ACHN (cell line): Measurements from ENCODE around the gene ZNF189.

Experiments used
- DNase-seq: peaks from one replicate; pipeline ENCODE4 v3.0.0-alpha.2; 2015
- in situ Hi-C: cut with HindIII; loops from 2 replicates; pipeline ENCODE4 v1.10.0; 2017; ENCODE audit warnings: low sequenced_read_pairs, low pct_ligation_motif_present, low pct_unique_long_range_greater_than_20kb

ZNF189 gene

DNA sequence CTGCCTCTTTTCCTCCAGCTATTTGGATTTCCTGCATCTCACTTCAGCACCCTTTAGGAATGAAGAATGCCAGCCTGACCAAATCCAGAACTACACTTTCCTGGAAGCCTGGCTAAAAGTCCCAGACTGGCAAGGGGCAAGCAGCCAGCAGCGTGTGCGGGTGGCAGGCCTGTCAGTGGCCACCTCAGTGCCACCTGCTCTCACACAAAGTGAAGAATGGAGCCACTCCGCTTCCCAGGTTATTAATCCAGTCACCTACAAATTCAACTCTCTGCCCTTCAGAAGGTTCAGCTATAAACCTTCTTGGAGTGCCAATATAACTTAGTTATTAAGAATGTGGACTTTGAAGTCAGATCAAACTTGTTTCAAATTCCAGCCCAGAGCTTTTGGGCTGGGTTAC lies 43.7 kb downstream of the ZNF189 start:
- DNase-seq, result no peak
- in situ Hi-C loops, result no loop called here

DNA sequence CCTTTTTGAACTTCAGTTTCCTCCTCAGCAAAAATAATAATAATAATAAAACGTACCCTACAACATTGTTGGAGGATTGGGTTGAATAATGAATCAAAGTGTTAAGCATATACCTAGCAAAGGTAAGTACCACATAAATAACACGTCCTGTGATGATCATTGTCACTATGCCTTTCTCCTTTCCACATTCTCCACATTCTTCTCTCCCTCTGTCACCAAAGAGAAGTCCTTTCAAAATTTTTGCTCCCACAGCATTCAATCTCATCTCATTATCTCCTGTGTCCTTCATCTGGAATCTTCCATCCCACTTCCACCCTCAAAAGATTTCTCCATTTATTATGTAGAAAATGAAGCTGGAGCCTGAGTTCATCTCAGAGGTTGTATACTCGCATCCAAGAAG lies 44.1 kb downstream of the ZNF189 start:
- no peak for DNase-seq
- in situ Hi-C loops, result no loop called here

DNA sequence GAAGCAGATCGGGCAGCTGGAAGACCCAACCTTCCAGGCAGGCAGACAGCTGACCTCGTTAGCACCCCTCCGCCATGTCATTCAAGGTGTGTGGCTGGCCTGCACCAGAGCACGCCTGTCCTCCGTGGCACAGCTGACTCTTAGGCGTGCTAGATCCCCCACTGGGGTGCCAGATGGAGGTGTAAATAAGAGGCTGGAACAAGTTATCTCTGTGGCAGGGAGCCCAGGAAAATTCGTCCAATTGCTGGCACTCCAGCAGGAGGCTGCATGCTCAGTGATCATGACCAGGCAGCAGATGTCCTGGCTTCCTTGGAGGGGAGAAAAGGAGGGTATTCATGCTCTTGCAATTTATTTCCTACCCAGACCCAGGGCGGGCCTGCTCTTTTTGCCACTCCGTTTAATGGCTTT lies 44.7 kb downstream of the ZNF189 start:
- no peak for DNase-seq
- in situ Hi-C loops, result no loop called here

DNA sequence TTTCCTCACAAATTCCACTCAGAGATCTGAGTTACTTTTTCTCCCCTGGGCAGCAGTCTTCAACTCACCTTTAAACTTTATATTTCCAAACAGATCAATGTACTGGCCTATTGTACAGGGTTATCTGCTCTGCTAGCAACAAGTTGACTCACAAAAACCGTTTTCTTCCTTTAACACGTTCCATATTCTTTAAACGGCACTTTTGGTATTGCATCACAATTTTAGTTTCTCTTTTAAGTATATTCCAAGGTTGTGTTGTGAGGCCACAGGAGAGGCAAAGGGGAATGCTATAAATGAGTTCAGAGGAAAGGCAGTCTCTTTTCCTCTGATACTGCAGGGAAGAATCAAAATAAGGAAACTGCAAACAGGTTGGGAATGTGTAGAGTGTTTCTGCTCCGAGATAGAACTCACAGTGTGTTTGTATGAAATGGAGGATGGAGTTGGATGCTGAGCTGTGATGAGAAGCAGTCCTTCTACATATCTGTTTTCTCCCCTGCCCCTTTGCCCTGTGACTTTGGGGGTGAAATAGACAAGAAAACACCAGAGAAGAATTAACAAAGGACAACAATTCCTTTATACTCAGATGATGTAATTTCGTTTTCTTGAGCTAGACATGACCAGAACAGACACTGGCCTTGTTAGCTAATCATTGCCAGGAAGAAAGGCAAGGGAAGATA lies 46.8 kb downstream of the ZNF189 start:
- in situ Hi-C loops, result no loop called here
- DNase-seq, result peak; percentile 29

DNA sequence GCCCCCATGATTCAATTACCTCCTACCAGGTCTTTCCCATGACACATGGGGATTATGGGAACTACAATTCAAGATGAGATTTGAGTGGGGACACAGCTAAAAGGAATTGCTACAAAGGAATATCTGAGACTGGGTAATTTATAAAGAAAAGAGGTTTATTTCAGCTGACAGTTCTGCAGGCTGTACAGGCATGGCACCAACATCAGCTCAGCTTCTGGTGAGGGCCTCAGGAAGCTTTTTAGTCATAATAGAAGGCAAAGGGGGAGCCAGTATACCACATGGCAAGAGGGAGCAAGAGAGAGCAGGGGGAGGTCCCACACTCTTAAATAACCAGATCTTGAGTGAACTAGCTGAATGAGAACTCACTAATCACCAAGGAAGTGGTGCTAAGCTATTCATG lies 48.1 kb downstream of the ZNF189 start:
- no peak for DNase-seq
- in situ Hi-C loops, result no loop called here

DNA sequence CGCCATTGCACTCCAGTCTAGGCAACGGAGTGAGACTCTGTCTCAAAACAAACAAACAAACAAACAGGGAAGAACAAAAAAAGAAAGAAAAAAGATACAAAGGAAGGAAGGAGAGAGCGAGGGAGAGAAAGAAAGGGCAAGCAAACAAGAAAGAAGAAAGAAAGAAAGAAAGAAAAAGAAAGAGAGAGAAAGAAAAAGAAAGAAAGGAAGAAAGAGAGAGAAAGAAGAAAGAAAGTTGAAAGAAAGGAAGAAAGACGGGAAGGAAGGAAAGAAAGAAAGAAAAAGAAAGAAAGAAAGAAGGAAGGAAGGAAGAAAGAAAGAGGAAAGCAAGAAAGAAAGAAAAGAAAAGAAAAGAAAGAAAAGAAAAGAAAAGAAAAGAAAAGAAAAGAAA lies 50.0 kb downstream of the ZNF189 start:
- peak; percentile 17 for DNase-seq
- in situ Hi-C loops, result no loop called here

DNA sequence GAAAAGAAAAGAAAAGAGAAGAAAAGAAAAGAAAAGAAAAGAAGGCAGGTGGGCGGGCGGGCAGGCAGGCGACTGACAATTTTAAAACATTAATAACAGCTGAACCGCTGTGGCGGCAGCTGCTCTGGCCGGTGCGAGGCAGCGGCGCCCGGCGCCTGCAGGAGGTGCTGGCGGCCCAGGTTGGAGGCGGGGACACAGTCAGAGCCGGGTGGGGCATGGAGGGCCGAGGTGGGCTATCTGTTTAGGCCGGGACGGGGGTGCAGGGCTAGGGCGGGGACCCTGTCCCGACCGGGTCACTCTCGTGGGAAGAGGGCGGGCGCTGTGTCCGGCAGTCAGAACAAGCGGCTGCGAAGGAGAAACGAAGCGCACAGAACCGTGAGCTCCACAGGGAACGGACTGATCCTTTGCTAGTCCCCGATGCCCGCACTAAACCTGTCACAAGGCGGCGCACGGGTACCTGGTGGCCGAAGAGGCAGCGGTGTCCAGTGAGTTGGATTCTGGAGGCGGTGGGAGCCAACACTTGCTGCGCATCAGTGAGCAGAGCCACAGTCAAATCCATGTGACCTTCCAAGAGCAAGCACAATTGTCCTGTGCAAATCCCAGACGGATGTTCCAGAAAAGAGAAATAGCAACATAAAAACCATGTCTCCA lies 50.5 kb downstream of the ZNF189 start:
- in situ Hi-C loops, result no loop called here

DNA sequence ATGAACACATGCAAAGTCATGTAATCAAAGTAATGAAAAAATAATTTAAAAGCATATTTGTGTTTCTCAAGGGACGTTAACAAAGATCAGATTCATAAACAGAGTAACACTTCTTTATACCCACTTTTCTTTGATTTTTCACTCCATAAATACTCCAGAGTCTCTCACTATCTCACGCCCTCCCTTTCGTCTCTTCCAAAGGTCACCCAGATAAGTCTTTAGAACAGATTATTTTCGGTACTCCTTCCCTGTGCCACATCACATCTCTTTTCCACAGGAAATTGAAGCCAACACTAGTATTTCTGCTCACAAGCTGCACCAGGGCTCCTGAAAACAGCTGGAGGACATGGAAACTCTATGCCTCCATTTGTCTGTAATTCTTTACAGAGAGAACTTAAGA lies 52.3 kb downstream of the ZNF189 start:
- in situ Hi-C loops, result no loop called here
- DNase-seq, result no peak

More for the DNA sequence above, 50.5 kb downstream of the ZNF189 start:
- DNase-seq, result peak; percentile 74

DNA sequence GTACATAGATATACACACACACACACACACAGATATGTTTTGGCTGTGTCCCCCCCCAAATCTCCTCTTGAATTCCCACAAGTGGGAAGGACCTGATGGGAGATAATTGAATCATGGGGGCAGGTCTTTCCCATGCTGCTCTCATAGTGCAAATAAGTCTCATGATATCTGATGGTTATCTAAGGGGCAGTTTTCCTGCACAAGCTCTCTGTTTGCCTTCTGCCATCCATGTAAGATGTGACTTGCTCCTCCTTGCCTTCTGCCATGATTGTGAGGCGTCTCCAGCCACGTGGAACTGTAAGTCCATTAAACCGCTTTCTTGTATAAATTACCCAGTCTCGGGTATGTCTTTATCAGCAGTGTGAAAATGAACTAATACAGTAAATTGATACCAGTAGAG lies 52.8 kb downstream of the ZNF189 start:
- in situ Hi-C loops, result no loop called here
- no peak for DNase-seq

DNA sequence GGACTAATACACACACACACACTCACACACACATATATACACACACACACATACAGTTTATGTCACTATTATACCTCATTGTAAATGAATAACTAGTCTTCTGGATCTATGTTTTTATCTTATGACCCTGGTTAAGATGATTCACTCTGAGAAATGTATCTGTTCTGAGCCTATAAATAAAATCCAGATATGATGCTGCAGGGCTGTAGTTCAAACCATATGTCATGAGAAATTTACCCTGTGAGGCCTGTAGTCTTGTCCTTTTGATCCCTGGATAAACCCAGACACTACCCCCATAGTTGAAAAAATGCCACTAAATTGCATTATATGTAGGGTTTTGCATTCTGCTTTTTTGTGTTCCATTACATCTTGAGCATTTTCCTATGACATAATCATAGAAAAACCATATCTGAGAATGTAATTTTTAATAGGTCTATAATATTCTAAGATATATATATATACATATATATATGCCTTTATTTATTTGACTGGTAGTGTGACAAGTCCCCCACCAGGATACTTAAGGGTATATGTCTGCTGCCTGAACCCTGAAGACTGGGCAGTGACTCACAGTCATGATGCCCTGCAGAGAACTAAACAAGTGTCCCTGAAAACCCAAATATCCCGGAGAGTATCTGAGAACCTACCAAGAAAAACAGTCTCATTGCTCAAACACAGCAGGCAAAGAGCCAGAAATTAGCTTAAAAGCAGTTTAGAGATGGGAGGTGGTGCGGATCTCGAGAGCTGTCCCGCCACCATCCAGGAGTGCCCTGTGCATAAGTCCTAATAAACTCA lies 55.3 kb downstream of the ZNF189 start:
- in situ Hi-C loops, result no loop called here
- DNase-seq, result no peak

DNA sequence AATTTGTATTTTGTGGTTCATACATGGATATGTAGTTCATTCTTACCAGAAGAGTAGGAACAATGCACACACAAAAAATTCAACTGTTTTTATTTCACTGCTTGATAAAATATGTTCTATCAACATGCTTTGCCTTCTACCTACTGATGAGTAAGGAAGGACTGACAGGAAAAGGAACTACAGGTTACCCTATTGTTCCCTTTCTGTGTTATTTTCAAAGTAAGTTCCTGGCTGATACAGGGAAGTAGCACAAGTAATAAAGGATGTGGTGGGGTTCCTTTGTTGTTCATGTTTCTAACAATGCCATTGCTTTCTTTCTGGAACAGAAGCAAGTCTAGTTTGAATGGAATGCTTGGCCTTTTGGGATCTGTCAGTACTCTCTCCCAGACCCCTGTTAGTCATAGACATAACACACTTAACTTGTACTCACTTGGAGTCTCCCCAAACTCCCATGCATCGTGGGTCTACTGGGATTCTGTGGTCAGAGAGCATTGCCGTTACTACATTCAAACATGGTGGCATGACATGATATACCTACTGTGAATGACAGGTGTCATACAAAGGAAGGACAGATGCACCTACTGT lies 57.1 kb downstream of the ZNF189 start:
- in situ Hi-C loops, result no loop called here
- no peak for DNase-seq

DNA sequence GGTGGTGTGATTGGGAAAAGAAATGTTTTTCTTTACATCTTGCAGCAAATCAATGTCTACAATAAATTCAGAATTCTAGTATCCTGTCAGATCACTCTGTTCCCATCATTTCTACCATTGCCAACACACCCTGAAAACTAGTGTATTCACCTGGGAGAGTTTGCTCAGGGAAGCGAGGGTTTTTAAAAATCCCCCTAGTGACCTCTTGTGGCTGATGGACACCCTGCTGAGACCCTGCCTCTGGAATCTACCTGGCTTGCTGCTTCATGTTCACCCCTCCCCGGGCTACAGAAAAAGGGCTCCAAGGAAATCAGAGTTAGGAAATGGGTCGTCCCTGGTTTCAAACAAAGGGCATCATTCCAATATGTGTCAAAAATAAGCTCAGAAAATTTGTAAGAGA lies 58.4 kb downstream of the ZNF189 start:
- in situ Hi-C loops, result no loop called here
- DNase-seq, result no peak

DNA sequence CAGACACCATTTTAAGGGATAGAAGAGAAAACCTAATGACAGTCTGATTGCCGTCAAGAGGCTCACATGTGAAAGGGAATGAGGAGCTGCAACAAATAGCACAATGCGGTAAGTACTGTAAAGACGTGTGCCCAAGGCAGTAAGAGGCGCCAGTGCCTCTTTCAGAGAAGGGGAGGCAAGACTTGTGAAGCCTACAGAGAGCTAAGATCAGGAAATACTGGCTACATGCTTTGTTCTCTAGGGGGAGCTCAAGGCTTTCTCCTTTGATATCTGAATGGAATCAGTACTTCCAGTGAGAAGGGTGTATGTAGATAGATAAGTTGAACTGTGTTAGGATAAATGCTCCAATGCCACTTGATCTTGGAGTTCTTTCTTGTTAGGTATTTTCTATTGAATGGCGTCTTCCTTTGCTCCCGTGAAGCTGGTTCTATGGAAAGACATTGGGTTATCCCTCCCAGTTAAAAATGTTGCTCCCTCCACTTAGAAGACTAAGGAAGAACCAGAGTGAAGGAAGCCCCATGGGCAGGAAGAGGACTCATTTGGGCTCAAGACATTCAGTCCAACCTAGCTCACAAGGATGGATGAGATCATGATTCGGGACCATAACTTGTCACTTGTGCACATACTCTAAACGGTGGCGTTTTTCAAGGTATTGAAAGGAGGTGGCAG lies 60.4 kb downstream of the ZNF189 start:
- in situ Hi-C loops, result no loop called here
- DNase-seq, result peak; percentile 81
